CD14-positive monocyte (primary cell): ENCODE data around the gene GREM2. TPM values are rescaled to one million over a fixed set of nuclear protein-coding genes. Genes with fewer than 3 reads are reported as not detected.

Source experiments
- DNase-seq, 3 donors: peaks; one replicate each; pipeline ENCODE4 v3.0.0-alpha.2; 2011 to 2022
- H2AFZ ChIP-seq: 2 replicates; pipeline ENCODE4 v1.6.0; 2012; ENCODE audit warnings: mild to moderate bottlenecking, low read depth, low read length, inconsistent platforms; ENCODE audit not compliant: insufficient read depth, poor library complexity, severe bottlenecking
- H3K27ac ChIP-seq, 2 donors: 1 replicate in 1 of 2; 2 replicates in 1 of 2; pipeline ENCODE4 v1.5.1; 2012 to 2013; ENCODE audit warnings: low read length in 2 of 2, control low read depth in 1 of 2, inconsistent platforms in 1 of 2, low read depth in 1 of 2, mild to moderate bottlenecking in 1 of 2
- H3K27me3 ChIP-seq, 2 donors: one replicate each; pipeline versions ENCODE4 v1.6.0 to v1.6.1; 2011 to 2013; ENCODE audit warnings: low read length in 2 of 2; ENCODE audit not compliant: control insufficient read depth in 2 of 2, insufficient read depth in 2 of 2
- H3K36me3 ChIP-seq, 2 donors: replicated peaks in 1 of 2; 1 replicate in 1 of 2; 2 replicates in 1 of 2; pipeline versions ENCODE4 v1.5.1 to v1.6.1; 2012 to 2013; ENCODE audit warnings: low read length in 2 of 2, control low read depth in 1 of 2, inconsistent platforms in 1 of 2, mild to moderate bottlenecking in 1 of 2; ENCODE audit not compliant: insufficient read depth in 2 of 2, control insufficient read depth in 1 of 2
- H3K4me1 ChIP-seq, 2 donors: 1 replicate in 1 of 2; 2 replicates in 1 of 2; pipeline versions ENCODE4 v1.5.1 to v1.6.1; 2012 to 2013; ENCODE audit warnings: low read length in 2 of 2, control low read depth in 1 of 2, inconsistent platforms in 1 of 2, mild to moderate bottlenecking in 1 of 2, moderate library complexity in 1 of 2; ENCODE audit not compliant: insufficient read depth in 2 of 2, control insufficient read depth in 1 of 2
- H3K4me2 ChIP-seq: replicated peaks from 2 replicates; pipeline ENCODE3; 2012; ENCODE audit warnings: low read length, moderate library complexity, mild to moderate bottlenecking; ENCODE audit not compliant: poor library complexity, severe bottlenecking; ENCODE audit errors: extremely low read depth
- H3K4me3 ChIP-seq, 3 experiments: fragments of 200-600 bp in 1 of 3; sonication (generic) in 1 of 3; replicated peaks in 1 of 3; 1 replicate in 2 of 3; 2 replicates in 1 of 3; pipeline ENCODE4 v1.5.1; 2011 to 2013; ENCODE audit warnings: low read length in 3 of 3, mild to moderate bottlenecking in 3 of 3, control low read depth in 2 of 3, low read depth in 2 of 3, inconsistent platforms in 1 of 3, moderate library complexity in 1 of 3
- H3K79me2 ChIP-seq: 2 replicates; pipeline ENCODE4 v1.6.0; 2012; ENCODE audit warnings: mild to moderate bottlenecking, control low read depth, inconsistent platforms, low read length, moderate library complexity; ENCODE audit not compliant: insufficient read depth
- H3K9ac ChIP-seq: 2 replicates; pipeline ENCODE4 v1.6.0; 2017; ENCODE audit warnings: low read length, mild to moderate bottlenecking; ENCODE audit not compliant: insufficient read depth, poor library complexity, severe bottlenecking
- H3K9me3 ChIP-seq, 2 donors: replicated peaks in 1 of 2; 1 replicate in 1 of 2; 2 replicates in 1 of 2; pipeline versions ENCODE4 v1.5.1 to v1.6.1; 2012 to 2013; ENCODE audit warnings: low read length in 2 of 2, control low read depth in 1 of 2; ENCODE audit not compliant: control insufficient read depth in 1 of 2, insufficient read depth in 1 of 2
- H4K20me1 ChIP-seq: 2 replicates; pipeline ENCODE4 v1.6.0; 2012; ENCODE audit warnings: mild to moderate bottlenecking, low read length, control low read depth, moderate library complexity; ENCODE audit not compliant: insufficient read depth
- H3K27ac Mint-ChIP-seq, 7 donors: one replicate each; pipeline ENCODE4 v1.8.0; 2020; ENCODE audit warnings: mild to moderate bottlenecking in 7 of 7, mixed read lengths in 7 of 7, moderate library complexity in 6 of 7, inconsistent platforms in 2 of 7
- H3K27me3 Mint-ChIP-seq, 3 donors: one replicate each; pipeline ENCODE4 v1.8.0; 2021 to 2022; ENCODE audit warnings: low read depth in 3 of 3, mild to moderate bottlenecking in 3 of 3, mixed read lengths in 3 of 3, moderate library complexity in 3 of 3, inconsistent platforms in 1 of 3
- H3K36me3 Mint-ChIP-seq, 2 donors: one replicate each; pipeline ENCODE4 v1.8.0; 2020; ENCODE audit warnings: mixed read lengths in 2 of 2, inconsistent platforms in 1 of 2, mild to moderate bottlenecking in 1 of 2
- H3K4me1 Mint-ChIP-seq: one replicate; pipeline ENCODE4 v1.8.0; 2020; ENCODE audit warnings: mild to moderate bottlenecking, mixed read lengths
- H3K4me3 Mint-ChIP-seq, 2 donors: one replicate each; pipeline ENCODE4 v1.8.0; 2020; ENCODE audit warnings: mild to moderate bottlenecking in 2 of 2, mixed read lengths in 2 of 2, moderate library complexity in 1 of 2
- H3K9me3 Mint-ChIP-seq, 7 donors: one replicate each; pipeline ENCODE4 v1.8.0; 2020 to 2022; ENCODE audit warnings: mixed read lengths in 7 of 7, mild to moderate bottlenecking in 6 of 7, moderate library complexity in 6 of 7, inconsistent platforms in 2 of 7
- CTCF ChIP-seq: fragments of 200-600 bp; IDR thresholded peaks from one replicate; pipeline ENCODE4 v1.8.0; 2022; ENCODE audit warnings: antibody characterized with exemption, mild to moderate bottlenecking
- WGBS: methylation state at CpG from one replicate; pipeline ENCODE4 v1.1.5; 2013; ENCODE audit warnings: missing lambda C conversion rate; ENCODE audit not compliant: insufficient coverage; 5-methylcytosine and 5-hydroxymethylcytosine counted together
- intact Hi-C, 2 donors: fragments of 100-400 bp; cut with micrococcal nuclease; formaldehyde crosslinking; loops; one replicate each; pipeline versions ENCODE4 v1.15.0 to v1.15.1; 2023
- polyA plus RNA-seq, 3 donors: library from polyadenylated mRNA; depleted of rRNA in 1 of 3; unstranded in 2 of 3; stranded (reverse) in 1 of 3; fragments of 300-500 nt in 2 of 3; fragments of >200 nt in 1 of 3; fragmentation: Illumina TruSeq in 2 of 3; gene quantifications; 1 replicate in 2 of 3; 2 replicates in 1 of 3; pipeline ENCODE4 v1.2.3, GENCODE V29; 2012 to 2021

The GREM2 gene
- polyA plus RNA-seq, 3 donors = not detected

GRCh38 chr1:240559781-240560180 is 52.2 kb downstream of the GREM2 start:
- 75% methylated on average over 5 of the region's 5 CpGs for WGBS
- Mint-ChIP-seq H3K4me1 (no peaks in the 10 kb centered on the region), H3K36me3 (no peaks in the 10 kb centered on the region), H3K27ac (no peak overlapping the region), H3K27me3 (no peaks in the 10 kb centered on the region), H3K9me3 (peaks cover 0 to 12% (median 2%) of the 10 kb centered on the region in 7 donors), H3K4me3 (no peak overlapping the region)
- H3K27me3 ChIP-seq = no peaks in the 10 kb centered on the region
- H3K4me3 ChIP-seq = no peak overlapping the region
- no peak for DNase-seq
- no peaks in the 10 kb centered on the region for H3K36me3 ChIP-seq
- H2AFZ ChIP-seq = no peak overlapping the region
- H4K20me1 ChIP-seq = no peaks in the 10 kb centered on the region
- H3K4me1 ChIP-seq = no peaks in the 10 kb centered on the region
- no peak overlapping the region for H3K4me2 ChIP-seq
- intact Hi-C loops = no loop called here
- TF ChIP-seq CTCF = no peak
- H3K27ac ChIP-seq = no peak overlapping the region
- no peak overlapping the region for H3K9ac ChIP-seq
- H3K79me2 ChIP-seq = no peaks in the 10 kb centered on the region
- H3K9me3 ChIP-seq = no peaks in the 10 kb centered on the region

GRCh38 chr1:240555524-240555923 is 56.4 kb downstream of the GREM2 start:
- H3K27ac ChIP-seq = no peak overlapping the region
- no peaks in the 10 kb centered on the region for H4K20me1 ChIP-seq
- H3K4me3 ChIP-seq = no peak overlapping the region
- H3K79me2 ChIP-seq = no peaks in the 10 kb centered on the region
- peaks cover 0 to 3% (median 0%) of the 10 kb centered on the region in 3 donors for H3K27me3 Mint-ChIP-seq
- no peak overlapping the region for H3K4me2 ChIP-seq
- H3K9me3 Mint-ChIP-seq = peaks cover 0 to 9% (median 3%) of the 10 kb centered on the region in 7 donors
- H3K9me3 ChIP-seq = no peaks in the 10 kb centered on the region
- TF ChIP-seq CTCF = no peak
- intact Hi-C loops = no loop called here
- H3K27me3 ChIP-seq = no peaks in the 10 kb centered on the region
- no peak overlapping the region for H3K4me3 Mint-ChIP-seq
- DNase-seq = no peak
- no peak overlapping the region for H3K9ac ChIP-seq
- no peaks in the 10 kb centered on the region for H3K36me3 Mint-ChIP-seq
- WGBS = 100% methylated on average over 1 of the region's 2 CpGs
- no peaks in the 10 kb centered on the region for H3K36me3 ChIP-seq
- no peaks in the 10 kb centered on the region for H3K4me1 Mint-ChIP-seq
- H3K4me1 ChIP-seq = no peaks in the 10 kb centered on the region
- no peak overlapping the region for H3K27ac Mint-ChIP-seq
- no peak overlapping the region for H2AFZ ChIP-seq
